MCF 10A (cell line): ENCODE data around the gene RFK. TPM values are rescaled to one million over a fixed set of nuclear protein-coding genes. Genes with fewer than 3 reads are reported as not detected.
"Not testable (repeated sequence)": the region's sequence is repeated elsewhere in the genome, so short reads cannot be mapped to it uniquely, and the experiment has no call there.

Experiments
- BruUV-seq: library from RNA; stranded (reverse); fragments of 400-500 nt; replicated peaks from 2 replicates; lab custom pipeline; 2021; lab: Mats Ljungman, UMichigan
- CTCF ChIA-PET: fragments of 300-600 bp; sonication (Branson Sonifier 250); formaldehyde crosslinking; extraction: SDS; loops from one replicate; lab custom pipeline; 2021; ENCODE audit warnings: antibody characterized with exemption, inconsistent platforms; lab: Yijun Ruan, JAX
- POLR2A ChIA-PET: fragments of 300-600, 350-650 bp; sonication (Branson Sonifier 250); formaldehyde crosslinking; extraction: SDS; loops from one replicate; lab custom pipeline; 2020; ENCODE audit warnings: antibody characterized with exemption, inconsistent platforms; lab: Yijun Ruan, JAX
- DNase-seq: peaks from one replicate; pipeline ENCODE4 v3.0.0-alpha.2; 2018; ENCODE audit not compliant: unreplicated experiment
- H3K27ac Mint-ChIP-seq: one replicate; pipeline ENCODE4 v1.8.0; 2022; ENCODE audit warnings: mild to moderate bottlenecking, low read depth, mixed read lengths; ENCODE audit not compliant: unreplicated experiment
- H3K27me3 Mint-ChIP-seq: one replicate; pipeline ENCODE4 v1.8.0; 2022; ENCODE audit warnings: mixed read lengths; ENCODE audit not compliant: insufficient read depth, unreplicated experiment
- H3K36me3 Mint-ChIP-seq: one replicate; pipeline ENCODE4 v1.8.0; 2022; ENCODE audit warnings: mild to moderate bottlenecking, moderate library complexity, mixed read lengths; ENCODE audit not compliant: insufficient read depth, unreplicated experiment
- H3K4me1 Mint-ChIP-seq: one replicate; pipeline ENCODE4 v1.8.0; 2022; ENCODE audit warnings: mixed read lengths; ENCODE audit not compliant: insufficient read depth, unreplicated experiment
- H3K4me3 Mint-ChIP-seq: one replicate; pipeline ENCODE4 v1.8.0; 2022; ENCODE audit warnings: mild to moderate bottlenecking, moderate library complexity, mixed read lengths; ENCODE audit not compliant: unreplicated experiment
- H3K9me3 Mint-ChIP-seq: one replicate; pipeline ENCODE4 v1.8.0; 2022; ENCODE audit warnings: mixed read lengths; ENCODE audit not compliant: unreplicated experiment
- intact Hi-C: fragments of 100-400 bp; cut with micrococcal nuclease; formaldehyde crosslinking; loops from 2 replicates; pipeline ENCODE4 v1.14.1; 2022
- total RNA-seq: library from RNA; stranded (reverse); gene quantifications from 2 replicates; pipeline ENCODE4 v1.2.3, GENCODE V29; 2022
- TF ChIP-seq, protein P1 (sequence below): fragments of 200-600 bp; IDR thresholded peaks from one replicate; pipeline ENCODE4 v1.8.0; 2022; ENCODE audit warnings: antibody characterized with exemption, mild to moderate bottlenecking; ENCODE audit not compliant: unreplicated experiment

Gene RFK
- total RNA-seq, 1 experiment from 2014 or later = 22.6 TPM

DNA sequence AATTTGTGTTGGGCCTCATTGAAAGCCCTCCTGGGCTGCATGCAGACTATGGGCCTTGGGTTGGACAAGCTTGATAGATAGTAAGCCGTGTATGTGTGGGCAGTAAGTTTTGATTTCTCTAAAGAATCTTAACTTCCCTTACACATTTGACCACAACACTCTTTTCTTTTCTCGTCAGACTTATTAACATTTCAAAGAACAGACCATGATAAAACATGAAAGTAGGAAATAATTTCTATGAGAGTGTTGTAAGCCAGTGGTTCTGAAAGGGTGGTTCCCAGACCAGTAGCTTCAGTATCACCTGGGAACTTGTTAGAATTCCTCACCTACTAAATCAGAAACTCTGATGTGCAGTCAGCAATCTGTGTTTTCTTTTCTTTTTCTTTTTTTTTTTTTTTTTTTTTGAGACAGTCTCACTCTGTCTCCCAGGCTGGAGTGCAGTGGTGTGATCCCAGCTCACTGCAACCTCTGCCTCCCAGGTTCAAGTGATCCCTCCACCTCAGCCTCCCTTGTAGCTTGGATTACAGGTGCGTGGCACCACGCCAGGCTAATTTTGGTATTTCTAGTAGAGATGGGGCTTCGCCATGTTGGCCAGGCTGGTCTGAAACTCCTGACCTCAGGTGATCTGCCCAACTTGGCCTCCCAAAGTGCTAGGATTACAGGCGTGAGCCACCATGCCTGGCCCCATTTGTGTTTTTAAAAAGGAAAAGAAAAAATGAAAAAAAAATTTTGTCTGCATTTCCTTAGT, 44.8 kb upstream of the RFK start:
- BruUV-seq = no TSS peak
- CTCF ChIA-PET = interaction anchor here (0.5 to 3.0 kb wide), 6 partner anchors 8 to 1578 kb away, joined by 3 to 14 read pairs (median 4); no protein-coding TSS in a partner anchor
- Mint-ChIP-seq H3K4me1 (no peaks in the 10 kb centered on the region), H3K9me3 (no peaks in the 10 kb centered on the region), H3K4me3 (no peak overlapping the region), H3K27ac (no peak overlapping the region), H3K27me3 (no peaks in the 10 kb centered on the region), H3K36me3 (no peaks in the 10 kb centered on the region)
- intact Hi-C loops = no loop called here
- TF ChIP-seq, protein P1, sequence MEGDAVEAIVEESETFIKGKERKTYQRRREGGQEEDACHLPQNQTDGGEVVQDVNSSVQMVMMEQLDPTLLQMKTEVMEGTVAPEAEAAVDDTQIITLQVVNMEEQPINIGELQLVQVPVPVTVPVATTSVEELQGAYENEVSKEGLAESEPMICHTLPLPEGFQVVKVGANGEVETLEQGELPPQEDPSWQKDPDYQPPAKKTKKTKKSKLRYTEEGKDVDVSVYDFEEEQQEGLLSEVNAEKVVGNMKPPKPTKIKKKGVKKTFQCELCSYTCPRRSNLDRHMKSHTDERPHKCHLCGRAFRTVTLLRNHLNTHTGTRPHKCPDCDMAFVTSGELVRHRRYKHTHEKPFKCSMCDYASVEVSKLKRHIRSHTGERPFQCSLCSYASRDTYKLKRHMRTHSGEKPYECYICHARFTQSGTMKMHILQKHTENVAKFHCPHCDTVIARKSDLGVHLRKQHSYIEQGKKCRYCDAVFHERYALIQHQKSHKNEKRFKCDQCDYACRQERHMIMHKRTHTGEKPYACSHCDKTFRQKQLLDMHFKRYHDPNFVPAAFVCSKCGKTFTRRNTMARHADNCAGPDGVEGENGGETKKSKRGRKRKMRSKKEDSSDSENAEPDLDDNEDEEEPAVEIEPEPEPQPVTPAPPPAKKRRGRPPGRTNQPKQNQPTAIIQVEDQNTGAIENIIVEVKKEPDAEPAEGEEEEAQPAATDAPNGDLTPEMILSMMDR = no peak
- POLR2A ChIA-PET = no interaction called here
- DNase-seq = no peak

DNA sequence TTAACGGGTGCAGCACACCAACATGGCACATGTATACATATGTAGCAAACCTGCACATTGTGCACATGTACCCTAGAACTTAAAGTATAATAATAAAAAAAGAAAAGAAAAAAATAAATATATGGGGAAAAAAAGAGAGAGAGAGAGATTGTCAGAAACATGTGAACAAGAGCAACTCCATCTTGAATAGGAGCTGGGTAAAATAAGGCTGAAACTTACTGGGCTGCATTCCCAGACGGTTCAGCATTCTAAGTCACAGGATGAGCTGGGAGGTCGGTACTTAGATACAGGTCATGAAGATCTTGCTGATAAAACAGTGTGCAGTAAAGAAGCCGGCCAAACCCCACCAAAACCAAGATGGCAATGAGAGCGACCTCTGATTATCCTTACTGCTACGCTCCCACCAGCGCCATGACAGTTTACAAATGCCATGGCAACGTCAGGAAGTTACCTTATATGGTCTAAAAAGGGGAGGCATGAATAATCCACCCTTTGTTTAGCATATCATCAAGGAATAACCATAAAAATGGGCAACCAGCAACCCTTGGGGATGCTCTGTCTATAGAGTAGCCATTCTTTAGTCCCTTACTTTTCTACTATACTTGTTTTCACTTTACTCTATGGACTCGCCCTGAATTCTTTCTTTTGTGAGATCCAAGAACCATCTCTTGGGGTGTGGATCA, 42.9 kb upstream of the RFK start:
- H3K27me3 Mint-ChIP-seq, POLR2A ChIA-PET, BruUV-seq, H3K4me1 Mint-ChIP-seq, H3K36me3 Mint-ChIP-seq, intact Hi-C loops, H3K4me3 Mint-ChIP-seq, DNase-seq, H3K9me3 Mint-ChIP-seq, H3K27ac Mint-ChIP-seq: not testable (repeated sequence)
- CTCF ChIA-PET = interaction anchor here (0.7 kb wide), 1 partner anchor 10 kb away, joined by 3 read pairs; no protein-coding TSS in a partner anchor

DNA sequence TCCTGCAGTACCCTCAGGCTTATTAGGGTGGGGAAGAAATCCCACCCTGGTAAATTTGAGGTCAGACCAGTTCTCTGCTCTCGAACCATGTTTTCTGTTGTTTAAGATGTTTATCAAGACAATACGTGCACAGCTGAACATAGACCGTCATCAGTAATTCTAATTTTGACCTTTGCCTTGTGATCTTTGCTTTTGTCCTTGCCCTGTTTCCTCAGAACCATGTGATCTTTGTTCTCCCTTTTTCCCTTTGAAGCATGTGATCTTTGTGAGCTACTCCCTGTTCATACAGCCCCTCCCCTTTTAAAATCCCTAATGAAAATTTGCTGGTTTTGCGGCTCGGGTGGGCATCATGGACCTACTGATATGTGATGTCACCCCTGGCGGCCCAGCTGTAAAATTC, 40.7 kb upstream of the RFK start:
- H3K4me3 Mint-ChIP-seq, H3K27ac Mint-ChIP-seq, H3K4me1 Mint-ChIP-seq, H3K36me3 Mint-ChIP-seq, POLR2A ChIA-PET, BruUV-seq, H3K9me3 Mint-ChIP-seq, DNase-seq, intact Hi-C loops, H3K27me3 Mint-ChIP-seq: not testable (repeated sequence)
- CTCF ChIA-PET = interaction anchor here (0.6 to 1.8 kb wide), 3 partner anchors 14 to 223 kb away, joined by 3 to 6 read pairs (median 6); no protein-coding TSS in a partner anchor

DNA sequence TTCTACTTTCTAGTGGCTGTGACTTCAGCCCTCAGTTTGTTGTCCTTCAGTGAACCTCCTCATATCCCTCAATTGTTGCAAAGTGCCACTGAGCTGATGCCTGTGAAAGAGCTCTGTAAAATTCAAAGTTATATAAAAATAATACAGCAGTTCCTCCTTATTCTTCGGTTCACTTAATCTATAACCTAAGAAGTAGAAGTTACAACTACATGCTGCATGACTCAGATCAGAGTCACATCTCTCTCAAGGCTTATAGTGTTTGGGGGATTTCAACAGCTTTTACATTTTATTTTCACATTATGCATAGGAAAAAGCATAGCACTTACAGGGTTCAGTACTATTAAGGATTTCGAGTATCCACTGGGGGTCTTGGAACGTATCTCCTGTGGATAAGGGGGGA, 39.6 kb upstream of the RFK start:
- H3K27ac Mint-ChIP-seq = no peak overlapping the region
- no peaks in the 10 kb centered on the region for H3K27me3 Mint-ChIP-seq
- H3K4me3 Mint-ChIP-seq = no peak overlapping the region
- no peaks in the 10 kb centered on the region for H3K9me3 Mint-ChIP-seq
- intact Hi-C loops = no loop called here
- BruUV-seq = no TSS peak
- peak; percentile 22 for DNase-seq
- CTCF ChIA-PET = interaction anchor here (0.6 to 1.8 kb wide), 3 partner anchors 13 to 224 kb away, joined by 4 to 6 read pairs (median 6); no protein-coding TSS in a partner anchor
- POLR2A ChIA-PET = no interaction called here
- TF ChIP-seq, protein P1 = no peak
- H3K4me1 Mint-ChIP-seq = no peaks in the 10 kb centered on the region
- H3K36me3 Mint-ChIP-seq = no peaks in the 10 kb centered on the region

DNA sequence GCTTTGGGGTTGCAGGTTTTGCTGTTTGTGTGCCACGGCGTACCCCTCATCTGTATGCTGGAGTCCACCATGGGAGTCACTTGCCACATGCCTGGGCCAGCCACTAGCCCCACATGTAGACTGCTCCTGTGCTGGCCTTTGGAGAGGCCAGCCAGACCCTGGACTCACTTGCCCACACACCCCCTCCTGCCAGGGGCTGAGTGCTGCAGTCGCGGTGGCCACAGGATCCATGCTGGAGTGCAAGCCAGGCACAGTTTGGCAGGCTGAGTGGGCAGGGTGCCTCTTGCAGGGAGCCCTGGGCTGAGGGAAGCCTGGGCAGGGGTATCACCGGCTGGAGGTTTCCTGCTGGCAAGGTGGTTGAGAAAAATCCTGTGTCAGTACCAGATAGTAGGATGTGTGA, 39.2 kb upstream of the RFK start:
- CTCF ChIA-PET = interaction anchor here (1.5 to 1.8 kb wide), 2 partner anchors 13 to 225 kb away, joined by 6 read pairs; no protein-coding TSS in a partner anchor

More for the DNA sequence above, 39.2 kb upstream of the RFK start:
- no peaks in the 10 kb centered on the region for H3K4me1 Mint-ChIP-seq
- H3K27me3 Mint-ChIP-seq = no peaks in the 10 kb centered on the region
- H3K36me3 Mint-ChIP-seq = no peaks in the 10 kb centered on the region
- no peaks in the 10 kb centered on the region for H3K9me3 Mint-ChIP-seq
- H3K4me3 Mint-ChIP-seq = no peak overlapping the region
- POLR2A ChIA-PET = no interaction called here
- no peak overlapping the region for H3K27ac Mint-ChIP-seq
- no peak for DNase-seq
- TF ChIP-seq, protein P1 = no peak
- intact Hi-C loops = no loop called here
- BruUV-seq = no TSS peak
